ENCODE measurements around the gene MEF2B.
"Not testable (repeated sequence)": the region's sequence is repeated elsewhere in the genome, so short reads cannot be mapped to it uniquely, and the experiment has no call there.

Gene MEF2B

GRCh38 chr19:19192910-19193423, 22.9 kb upstream of the MEF2B start:
- DNase-seq (ENCODE audit: low read depth) = no peak

DNA sequence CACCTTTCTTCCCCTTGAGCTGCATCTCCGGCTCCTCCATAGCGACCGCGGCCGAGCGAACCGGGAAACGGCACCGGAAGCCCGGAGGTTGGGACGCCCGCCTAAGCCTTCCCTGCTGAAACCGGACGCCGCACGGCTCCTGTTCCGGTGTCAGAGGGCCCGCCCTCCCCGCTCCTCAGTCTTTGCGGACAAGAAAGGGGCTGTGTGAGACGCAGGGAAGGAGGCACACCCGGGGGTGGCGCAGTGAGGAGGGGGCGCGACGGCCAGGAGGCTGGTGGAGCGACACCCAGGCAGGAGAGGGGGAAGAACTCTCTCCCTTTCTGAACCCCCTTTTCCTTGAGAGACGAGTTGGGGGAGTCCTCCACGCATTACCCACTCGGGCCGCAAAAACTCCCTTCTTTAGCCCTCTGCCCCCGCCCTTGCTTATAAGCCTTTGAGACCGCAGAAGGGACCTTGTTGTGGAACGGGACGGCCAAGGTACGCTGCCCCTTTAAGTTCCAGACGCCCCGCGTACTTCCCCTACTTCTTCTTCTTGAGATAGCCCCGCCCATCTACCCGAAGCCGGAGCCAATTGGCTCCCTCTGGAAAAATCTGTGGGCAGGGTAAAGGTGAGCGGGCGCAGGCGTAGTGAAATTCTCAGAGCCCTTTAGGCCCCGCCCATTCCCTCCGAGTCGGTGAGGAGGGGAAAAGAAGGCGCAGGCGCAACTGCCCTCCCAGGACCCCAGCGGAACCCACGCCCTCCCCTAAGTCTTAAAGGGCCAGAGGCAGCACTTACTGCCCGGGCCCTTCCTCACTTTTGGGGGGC, 22.2 kb upstream of the MEF2B start, which contains the start of the genes BORCS8 and RFXANK:
Gene BORCS8 (minus strand): TSS at position 75 of the 805 bp plus-strand sequence. CDS start 35 bp downstream, at position 40.
Gene RFXANK (plus strand): TSS at position 181 of the 805 bp plus-strand sequence. CDS start 1,689 bp downstream, outside the sequence.
- DNase-seq (ENCODE audit: low read depth) = peak; percentile 96

GRCh38 chr19:19191768-19192077, 21.7 kb upstream of the MEF2B start:
- no peak for DNase-seq (ENCODE audit: low read depth)

DNA sequence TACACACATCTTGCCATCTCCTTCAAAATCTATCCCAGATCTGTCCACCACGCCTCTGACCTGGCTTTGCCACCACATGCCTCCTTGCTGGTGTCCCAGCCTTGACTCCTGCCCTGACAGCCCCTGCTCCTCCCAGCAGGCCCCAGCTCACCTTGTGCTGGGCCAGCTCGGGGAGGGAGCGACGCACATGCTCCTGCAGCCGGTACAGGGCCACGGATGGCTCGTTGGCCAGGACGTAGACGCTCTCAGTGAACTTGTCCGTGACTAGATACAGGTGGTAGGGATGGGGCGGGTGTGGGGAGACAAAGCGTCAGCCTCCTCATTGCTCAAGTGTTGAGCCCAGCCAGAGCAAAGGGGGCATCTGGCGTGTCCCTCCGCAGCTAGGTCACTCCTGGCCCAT, 16.7 kb upstream of the MEF2B start:
- no peak for DNase-seq (ENCODE audit: low read depth)

- no peak for DNase-seq (ENCODE audit: low read depth)
Measured at GRCh38 chr19:19185853-19186740, 16.0 kb upstream of the MEF2B start.

DNA sequence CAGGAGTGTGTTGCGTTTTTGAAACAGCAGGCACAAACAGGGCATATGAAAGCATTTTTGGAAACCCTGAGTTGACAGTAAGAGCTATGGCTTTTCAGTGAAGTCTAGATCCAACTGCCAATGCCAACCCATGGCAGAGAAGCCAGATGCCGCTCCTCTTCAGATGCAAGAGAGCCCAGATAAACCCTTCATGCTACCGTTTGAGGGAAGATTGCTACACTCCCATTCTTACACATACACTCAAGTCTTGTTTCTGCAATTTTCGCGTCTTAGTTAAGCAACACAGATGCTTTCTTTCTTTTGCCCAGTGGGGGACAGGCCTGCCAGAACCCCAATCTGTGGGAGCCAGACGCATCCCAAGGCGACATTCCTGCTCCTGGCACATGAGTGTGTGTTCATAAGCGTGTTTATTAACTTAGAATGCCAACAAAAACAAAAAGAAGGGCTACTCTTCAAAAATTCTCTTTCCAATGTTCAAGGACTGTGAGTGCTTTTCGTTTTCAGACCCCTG, 11.5 kb upstream of the MEF2B start:
- DNase-seq (ENCODE audit: low read depth) = no peak

- DNase-seq (ENCODE audit: low read depth) = no peak
Measured at GRCh38 chr19:19179548-19180441, 9.7 kb upstream of the MEF2B start.

DNA sequence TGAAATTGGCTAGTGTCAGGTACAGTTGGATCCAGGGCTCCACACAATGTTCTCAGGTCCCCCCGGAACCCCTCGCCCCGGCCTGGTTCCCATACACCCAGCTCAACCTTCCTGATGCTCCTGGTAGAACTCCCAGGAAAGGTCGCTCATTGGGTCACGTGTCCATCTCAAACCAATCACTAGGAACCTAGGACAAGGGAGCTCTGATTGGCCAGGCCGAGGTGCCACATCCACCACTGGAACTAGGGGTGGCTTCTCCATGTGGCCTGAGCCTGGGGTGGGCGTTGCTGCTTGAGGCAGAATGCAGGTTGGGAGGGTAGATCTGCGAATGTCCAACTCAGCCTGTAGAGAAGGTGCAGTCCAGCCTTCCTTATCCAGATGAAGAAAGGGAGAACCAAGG, 6.9 kb upstream of the MEF2B start:
- no peak for DNase-seq (ENCODE audit: low read depth)

- not testable (repeated sequence) for DNase-seq (ENCODE audit: low read depth)
Measured at GRCh38 chr19:19173243-19173642, 3.2 kb upstream of the MEF2B start.

DNA sequence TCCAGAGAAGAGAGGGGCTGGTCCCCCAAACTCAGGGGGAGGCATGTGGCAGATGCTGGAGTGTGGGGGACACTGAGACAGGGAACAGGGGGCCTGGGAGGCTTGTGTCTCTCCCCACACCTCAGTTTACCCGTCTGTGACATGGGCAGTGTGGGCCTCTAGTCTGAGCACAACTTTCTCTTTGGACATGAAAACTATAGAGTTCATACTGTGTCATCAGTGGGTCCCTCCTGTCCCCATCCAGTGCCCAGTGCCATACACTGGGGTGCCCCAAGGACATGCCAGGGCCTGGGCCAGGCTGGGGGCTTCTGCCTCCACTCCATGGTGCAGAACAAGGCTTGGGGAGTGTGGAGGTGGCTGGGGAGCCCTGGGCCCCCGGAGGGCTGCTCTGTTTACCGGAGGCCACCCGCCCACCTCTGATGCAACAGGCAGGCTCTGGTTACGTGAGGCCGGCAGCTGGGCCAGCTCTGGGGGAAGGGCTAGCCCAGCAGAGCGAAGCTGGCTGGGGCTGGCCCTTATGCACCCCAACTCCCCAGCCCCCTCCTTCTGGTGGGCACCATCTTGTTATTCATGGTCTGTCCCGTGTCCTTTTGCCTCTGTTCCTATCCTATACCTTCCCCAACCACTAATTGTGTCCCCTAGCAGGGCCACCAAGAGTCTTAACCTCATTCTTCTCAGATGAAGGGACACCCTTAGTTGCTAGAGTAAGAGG, 1.9 kb upstream of the MEF2B start:
- no peak for DNase-seq (ENCODE audit: low read depth)

DNA sequence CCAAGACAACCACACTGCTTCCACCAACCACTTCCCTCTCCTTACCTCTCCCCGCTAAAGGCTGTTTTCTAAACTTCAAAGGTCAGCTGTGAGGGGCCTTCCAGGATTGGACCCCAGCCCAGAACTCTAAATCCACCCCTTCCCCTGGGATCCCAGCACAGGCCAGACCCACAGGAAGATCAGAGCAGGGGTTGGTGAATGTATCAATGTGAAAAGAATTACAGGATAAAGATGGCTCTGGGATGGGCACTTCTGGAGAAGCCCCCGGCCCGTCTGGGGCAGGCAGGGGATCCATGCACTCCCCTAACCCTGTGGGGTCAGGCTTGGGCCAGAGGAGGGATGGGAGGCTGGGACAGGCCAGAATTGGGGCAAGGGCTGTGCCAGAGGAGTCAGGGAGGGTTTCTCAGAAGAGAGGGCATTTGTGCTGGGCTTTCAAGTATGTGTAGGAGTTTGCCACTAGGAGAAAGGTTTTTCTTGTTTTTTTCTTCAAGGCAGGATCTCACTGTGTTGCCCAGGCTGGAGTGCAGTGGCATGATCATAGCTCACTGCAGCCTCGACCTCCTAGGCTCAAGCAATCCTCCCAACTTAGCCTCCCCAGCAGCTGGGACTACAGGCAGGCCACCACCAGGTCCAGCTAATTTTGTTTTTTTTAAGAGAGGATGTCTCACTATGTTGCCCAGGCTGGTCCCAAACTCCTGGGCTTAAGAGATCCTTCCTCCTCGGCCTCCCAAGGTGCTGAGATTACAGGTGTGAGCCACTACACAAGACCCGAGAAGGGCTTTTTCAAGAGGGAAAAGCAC, 1.0 kb upstream of the MEF2B start:
- no peak for DNase-seq (ENCODE audit: low read depth)

DNA sequence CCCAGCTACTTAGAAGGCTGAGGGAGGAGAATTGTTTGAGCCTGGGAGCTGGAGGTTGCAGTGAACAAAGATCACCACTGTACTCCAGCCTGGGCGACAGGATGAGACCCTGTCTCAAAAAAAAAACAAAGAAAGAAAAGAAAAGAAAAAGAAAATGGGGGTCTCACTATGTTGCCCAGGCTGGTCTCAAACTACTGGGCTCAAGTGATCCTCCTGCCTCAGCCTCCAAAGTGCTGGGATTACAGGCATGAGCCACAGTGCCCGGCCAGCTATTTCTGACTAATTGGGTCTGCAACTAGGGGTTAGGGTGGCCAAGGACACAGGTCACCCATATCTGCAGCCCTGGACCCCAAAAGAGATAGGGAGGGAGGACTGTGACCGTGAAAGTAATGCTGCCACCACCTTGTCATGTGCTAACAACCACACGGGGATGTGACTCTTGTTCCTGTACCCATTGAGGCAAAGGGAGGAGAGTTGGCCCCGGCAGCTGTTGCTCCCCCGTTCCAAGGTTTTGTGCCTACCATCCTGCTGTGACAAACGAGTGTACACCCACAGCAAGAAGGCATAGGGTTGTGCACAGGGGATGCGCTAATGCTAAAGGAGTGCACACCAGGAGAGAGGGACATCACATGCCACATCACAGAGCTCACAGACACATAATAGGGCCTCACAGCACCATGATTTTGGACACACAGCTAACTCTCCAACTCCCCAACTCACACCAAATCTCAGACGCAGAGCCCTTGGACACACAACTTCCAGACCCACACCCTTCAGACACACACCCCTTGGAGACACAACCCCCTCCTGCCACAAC, 619 bp downstream of the MEF2B start:
- DNase-seq (ENCODE audit: low read depth) = no peak

GRCh38 chr19:19167612-19168011, 2.5 kb downstream of the MEF2B start:
- no peak for DNase-seq (ENCODE audit: low read depth)

DNA sequence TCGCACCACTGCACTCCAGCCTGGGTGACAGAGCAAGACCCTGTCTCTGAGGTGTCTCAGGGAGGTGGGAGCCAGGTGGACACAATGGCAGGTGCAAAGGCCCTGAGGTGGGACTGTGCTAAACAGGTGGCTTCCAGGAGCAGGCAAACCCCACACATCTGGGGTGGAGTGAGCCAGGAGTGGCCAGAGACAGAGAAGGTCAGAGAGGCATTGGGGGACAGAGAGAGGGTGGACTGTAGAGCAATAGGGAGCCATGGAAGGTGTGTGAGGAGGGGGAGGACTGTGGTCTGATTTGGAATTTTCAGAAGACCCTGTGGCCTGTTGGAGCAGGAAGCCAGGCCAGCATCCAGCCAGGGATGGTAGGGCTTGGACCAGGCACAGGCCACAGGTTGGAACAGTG, 4.7 kb downstream of the MEF2B start:
- no peak for DNase-seq (ENCODE audit: low read depth)

DNA sequence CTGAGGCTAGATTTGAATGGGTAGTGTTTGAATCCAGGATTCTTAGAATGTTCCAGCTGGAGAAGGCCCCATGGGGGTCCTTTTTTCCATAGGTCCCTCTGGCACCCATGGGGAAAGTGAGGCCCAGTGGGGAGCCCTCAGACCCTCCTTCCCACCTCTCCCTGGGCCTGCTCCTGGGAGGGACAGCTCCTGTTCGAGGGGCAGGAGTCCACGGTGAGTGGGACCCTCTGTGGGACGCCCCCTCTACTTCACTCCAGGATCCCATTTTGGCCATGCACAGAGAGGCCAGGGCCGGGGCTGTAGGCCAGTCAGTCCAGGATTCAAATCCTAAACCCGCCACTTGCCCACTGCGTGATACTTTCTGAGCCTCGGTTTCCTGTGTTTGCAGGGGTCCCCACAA, 7.6 kb downstream of the MEF2B start:
- no peak for DNase-seq (ENCODE audit: low read depth)

- no peak for DNase-seq (ENCODE audit: low read depth)
Measured at GRCh38 chr19:19160461-19161035, 9.5 kb downstream of the MEF2B start.

GRCh38 chr19:19159534-19159933, 10.5 kb downstream of the MEF2B start:
- no peak for DNase-seq (ENCODE audit: low read depth)

- no peak for DNase-seq (ENCODE audit: low read depth)
Measured at GRCh38 chr19:19157808-19158207, 12.3 kb downstream of the MEF2B start.

Data from HS-5 (cell line).